PFSK-1 (cell line): ENCODE measurements around the gene ILDR2.

Source experiments
- FOXP2 ChIP-seq: optimal IDR thresholded peaks from 2 replicates; pipeline ENCODE3; 2011; ENCODE audit warnings: borderline replicate concordance, control low read depth, inconsistent platforms; ENCODE audit not compliant: insufficient read depth; ENCODE audit errors: extremely low read length, extremely low read depth
- POLR2AphosphoS5 ChIP-seq: IDR thresholded peaks from 2 replicates; pipeline ENCODE4 v1.6.1; 2012; ENCODE audit warnings: low read depth, mild to moderate bottlenecking, control low read depth, low read length, moderate library complexity
- SIN3A ChIP-seq: IDR thresholded peaks from 2 replicates; pipeline ENCODE4 v1.6.1; 2012; ENCODE audit warnings: mild to moderate bottlenecking, low read length, moderate library complexity, borderline replicate concordance; ENCODE audit not compliant: insufficient read depth
- TAF1 ChIP-seq: IDR thresholded peaks from 2 replicates; pipeline ENCODE4 v1.6.1; 2012; ENCODE audit warnings: low read length, control low read depth, borderline replicate concordance; ENCODE audit not compliant: insufficient read depth
- TF ChIP-seq, protein P1 (sequence below), 2 experiments: IDR thresholded peaks; 2 replicates each; pipeline versions ENCODE4 v1.6.1 to v1.8.0; 2011 to 2012; ENCODE audit warnings: low read depth in 2 of 2, low read length in 2 of 2, control low read depth in 1 of 2, inconsistent platforms in 1 of 2, mild to moderate bottlenecking in 1 of 2, moderate library complexity in 1 of 2; ENCODE audit not compliant: insufficient read depth in 1 of 2

ILDR2 gene

DNA sequence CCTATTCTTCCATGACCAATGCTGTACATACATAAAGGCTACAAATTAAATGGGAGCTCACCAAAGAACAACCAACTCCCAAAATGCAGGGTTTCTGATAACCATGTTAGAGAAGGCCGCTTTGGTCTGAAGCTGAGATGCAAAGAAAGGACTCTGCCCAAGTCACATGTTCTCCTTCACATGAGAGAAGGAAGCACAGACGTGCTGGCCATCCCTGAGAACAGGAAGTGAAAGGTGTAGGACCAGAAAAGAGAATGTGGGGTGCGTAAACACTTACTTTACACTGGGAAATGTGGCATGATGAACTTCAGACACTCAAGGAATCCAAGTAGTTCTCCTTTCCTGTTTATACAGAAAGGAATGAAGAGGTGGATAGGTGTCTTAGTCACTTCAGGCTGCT, 67.6 kb downstream of the ILDR2 start:
- TF ChIP-seq, protein P1, sequence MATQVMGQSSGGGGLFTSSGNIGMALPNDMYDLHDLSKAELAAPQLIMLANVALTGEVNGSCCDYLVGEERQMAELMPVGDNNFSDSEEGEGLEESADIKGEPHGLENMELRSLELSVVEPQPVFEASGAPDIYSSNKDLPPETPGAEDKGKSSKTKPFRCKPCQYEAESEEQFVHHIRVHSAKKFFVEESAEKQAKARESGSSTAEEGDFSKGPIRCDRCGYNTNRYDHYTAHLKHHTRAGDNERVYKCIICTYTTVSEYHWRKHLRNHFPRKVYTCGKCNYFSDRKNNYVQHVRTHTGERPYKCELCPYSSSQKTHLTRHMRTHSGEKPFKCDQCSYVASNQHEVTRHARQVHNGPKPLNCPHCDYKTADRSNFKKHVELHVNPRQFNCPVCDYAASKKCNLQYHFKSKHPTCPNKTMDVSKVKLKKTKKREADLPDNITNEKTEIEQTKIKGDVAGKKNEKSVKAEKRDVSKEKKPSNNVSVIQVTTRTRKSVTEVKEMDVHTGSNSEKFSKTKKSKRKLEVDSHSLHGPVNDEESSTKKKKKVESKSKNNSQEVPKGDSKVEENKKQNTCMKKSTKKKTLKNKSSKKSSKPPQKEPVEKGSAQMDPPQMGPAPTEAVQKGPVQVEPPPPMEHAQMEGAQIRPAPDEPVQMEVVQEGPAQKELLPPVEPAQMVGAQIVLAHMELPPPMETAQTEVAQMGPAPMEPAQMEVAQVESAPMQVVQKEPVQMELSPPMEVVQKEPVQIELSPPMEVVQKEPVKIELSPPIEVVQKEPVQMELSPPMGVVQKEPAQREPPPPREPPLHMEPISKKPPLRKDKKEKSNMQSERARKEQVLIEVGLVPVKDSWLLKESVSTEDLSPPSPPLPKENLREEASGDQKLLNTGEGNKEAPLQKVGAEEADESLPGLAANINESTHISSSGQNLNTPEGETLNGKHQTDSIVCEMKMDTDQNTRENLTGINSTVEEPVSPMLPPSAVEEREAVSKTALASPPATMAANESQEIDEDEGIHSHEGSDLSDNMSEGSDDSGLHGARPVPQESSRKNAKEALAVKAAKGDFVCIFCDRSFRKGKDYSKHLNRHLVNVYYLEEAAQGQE (IDR thresholded peaks at IDR 0.05; ENCODE audit: insufficient read depth in 1 of 2, low read depth in 2 of 2, low read length in 2 of 2), result no peak
- TF ChIP-seq TAF1, result no peak
- TF ChIP-seq FOXP2, result no peak
- no peak for TF ChIP-seq POLR2AphosphoS5
- TF ChIP-seq SIN3A, result no peak

DNA sequence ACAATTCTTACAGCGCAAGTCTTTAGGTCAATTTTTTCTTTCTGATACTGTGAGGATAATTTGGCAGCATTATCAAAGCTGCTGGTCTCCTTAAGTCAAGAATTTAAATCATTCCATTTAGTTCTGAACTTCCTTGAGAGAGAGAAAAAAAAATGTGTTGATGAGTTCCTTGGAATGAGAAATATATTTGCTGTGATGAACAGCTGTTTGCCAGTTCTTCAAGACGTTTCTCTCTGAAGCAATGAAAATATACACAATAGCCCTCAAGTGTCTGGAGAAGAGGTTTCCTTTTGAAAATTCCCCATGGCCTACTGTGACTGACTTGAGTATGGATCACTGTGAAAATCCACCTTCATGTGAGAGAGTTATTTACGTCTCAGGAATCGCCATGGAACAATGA, 68.3 kb downstream of the ILDR2 start:
- no peak for TF ChIP-seq FOXP2
- no peak for TF ChIP-seq POLR2AphosphoS5
- no peak for TF ChIP-seq SIN3A
- no peak for TF ChIP-seq TAF1
- TF ChIP-seq, protein P1 (IDR thresholded peaks at IDR 0.05; ENCODE audit: insufficient read depth in 1 of 2, low read depth in 2 of 2, low read length in 2 of 2), result no peak

DNA sequence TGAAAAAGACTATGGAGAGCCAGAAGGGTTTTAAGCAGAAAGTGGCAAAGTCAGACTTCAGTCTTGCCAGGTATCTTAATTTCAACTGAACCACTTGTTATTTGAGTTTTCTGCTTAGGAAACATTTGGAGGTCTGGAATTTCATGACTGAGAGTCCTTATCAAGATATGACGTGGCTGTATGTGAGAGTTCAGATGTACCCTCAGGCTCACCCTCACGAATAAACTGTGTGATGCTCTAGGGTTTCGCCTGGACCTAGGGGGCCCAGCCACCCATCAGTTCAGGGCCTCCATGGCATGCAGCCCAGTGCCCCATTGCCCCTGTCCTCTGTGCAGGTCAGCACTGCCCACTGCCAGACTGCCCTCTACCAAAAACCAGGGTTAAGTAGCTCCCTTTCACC, 68.7 kb downstream of the ILDR2 start:
- no peak for TF ChIP-seq POLR2AphosphoS5
- TF ChIP-seq TAF1, result no peak
- TF ChIP-seq FOXP2, result no peak

DNA sequence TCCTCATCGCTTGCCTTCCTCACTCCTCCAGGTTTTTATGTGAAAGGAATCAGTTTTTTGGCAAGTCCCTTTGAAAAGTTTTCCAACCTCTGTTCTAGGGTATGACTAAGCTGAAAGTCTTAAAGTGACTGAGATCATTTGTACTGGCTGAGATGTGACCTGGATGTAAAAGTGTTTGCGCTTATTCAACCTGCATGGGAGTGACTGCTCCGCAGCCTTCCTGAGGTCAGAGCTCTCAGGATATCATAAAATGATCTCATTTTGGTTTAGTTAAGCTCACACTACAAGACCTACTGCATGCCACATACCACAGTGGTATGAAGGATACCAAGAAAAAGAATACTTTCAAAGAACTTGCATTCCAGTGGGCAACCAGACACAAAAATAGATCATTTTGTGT, 69.4 kb downstream of the ILDR2 start:
- no peak for TF ChIP-seq SIN3A
- no peak for TF ChIP-seq POLR2AphosphoS5
- no peak for TF ChIP-seq FOXP2
- TF ChIP-seq, protein P1 (IDR thresholded peaks at IDR 0.05; ENCODE audit: insufficient read depth in 1 of 2, low read depth in 2 of 2, low read length in 2 of 2), result no peak
- TF ChIP-seq TAF1, result no peak

DNA sequence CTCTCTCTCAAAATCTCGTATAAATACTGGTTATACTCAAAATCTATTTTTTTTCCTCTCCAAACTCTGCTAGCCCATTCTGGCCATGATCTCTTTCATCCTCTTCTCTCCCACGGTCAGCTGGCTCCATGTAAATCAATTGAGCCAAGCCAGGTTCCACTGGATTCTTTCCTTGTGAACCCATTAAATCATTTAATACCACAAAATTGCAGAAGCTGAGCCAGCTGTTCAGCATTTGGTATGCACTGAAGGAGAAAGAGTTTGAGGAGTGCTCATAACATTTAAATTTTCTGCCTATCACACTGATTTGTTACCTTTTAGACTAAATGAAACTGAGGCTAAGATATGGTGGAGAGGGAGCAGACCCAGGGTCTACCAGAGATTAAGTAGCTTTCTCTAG, 70.2 kb downstream of the ILDR2 start:
- TF ChIP-seq TAF1 (no peak), SIN3A (no peak), POLR2AphosphoS5 (no peak)

DNA sequence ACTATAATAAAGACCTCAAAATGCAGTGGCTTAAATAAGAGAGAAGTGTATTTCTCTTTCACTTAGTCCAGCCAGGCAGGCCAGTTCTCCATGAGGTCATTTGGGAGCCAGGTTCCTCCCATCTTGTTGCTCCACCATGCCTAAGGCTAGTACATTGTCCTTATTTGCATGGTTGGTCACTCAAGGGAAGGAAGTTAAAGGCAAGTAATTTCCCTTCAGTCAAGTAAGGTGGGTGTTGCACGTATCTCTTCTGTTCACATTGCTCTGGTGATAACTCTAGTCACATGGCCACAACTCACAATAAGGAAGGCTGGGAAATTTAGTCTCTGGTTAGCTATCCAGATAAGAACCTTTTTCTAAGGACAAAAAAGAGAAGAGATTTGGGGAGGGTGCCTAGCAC, 72.1 kb downstream of the ILDR2 start:
- TF ChIP-seq POLR2AphosphoS5 (no peak), FOXP2 (no peak), SIN3A (no peak)
- TF ChIP-seq, protein P1 (IDR thresholded peaks at IDR 0.05; ENCODE audit: insufficient read depth in 1 of 2, low read depth in 2 of 2, low read length in 2 of 2), result no peak
